ENCODE measurements around the gene RSPH3.
A peak's percentile ranks its signal among the peaks of the same experiment; 100 is the strongest.
"Not testable (repeated sequence)": the region's sequence is repeated elsewhere in the genome, so short reads cannot be mapped to it uniquely, and the experiment has no call there.

RSPH3 gene, protein sequence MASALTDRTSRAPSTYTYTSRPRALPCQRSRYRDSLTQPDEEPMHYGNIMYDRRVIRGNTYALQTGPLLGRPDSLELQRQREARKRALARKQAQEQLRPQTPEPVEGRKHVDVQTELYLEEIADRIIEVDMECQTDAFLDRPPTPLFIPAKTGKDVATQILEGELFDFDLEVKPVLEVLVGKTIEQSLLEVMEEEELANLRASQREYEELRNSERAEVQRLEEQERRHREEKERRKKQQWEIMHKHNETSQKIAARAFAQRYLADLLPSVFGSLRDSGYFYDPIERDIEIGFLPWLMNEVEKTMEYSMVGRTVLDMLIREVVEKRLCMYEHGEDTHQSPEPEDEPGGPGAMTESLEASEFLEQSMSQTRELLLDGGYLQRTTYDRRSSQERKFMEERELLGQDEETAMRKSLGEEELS

DNA sequence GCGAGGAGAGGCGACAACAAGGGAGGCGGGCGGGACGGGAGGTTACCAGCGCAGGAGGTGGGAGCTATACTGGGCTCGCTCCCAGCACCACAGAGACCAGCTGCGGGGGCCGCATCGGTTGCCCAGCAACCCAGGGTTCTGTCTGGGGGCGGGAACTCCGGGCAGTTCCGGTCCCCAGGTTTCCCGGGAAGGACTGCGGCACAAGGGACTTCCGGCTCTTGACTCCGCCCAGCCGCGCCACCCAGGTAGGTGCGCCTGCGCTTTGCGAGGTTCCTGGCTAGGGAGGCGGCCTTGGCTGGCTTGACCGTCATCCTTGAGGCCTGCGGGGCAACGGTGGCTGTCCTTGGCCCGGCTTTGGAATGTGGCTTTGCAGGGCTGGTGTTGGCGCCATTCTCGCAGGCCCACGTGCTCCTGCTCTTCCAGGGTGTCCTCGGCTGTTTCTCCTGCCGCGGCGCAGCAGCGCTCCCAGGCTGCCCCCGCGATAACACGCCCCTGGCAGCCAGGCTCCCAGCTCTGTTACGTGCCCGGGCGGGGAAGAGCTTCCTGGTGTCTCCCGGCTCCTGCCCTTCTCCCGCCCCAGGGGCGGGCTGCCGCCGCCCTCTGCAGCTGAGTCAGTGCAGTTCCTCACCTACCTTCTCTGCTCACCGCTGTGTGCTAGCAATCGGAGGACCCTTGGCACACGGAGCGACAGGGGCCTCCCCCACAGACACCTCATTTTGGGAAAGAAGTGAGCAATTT is at the start of gene RSPH3:
RSPH3 (minus strand) TSS at position 537 of the 738 bp plus-strand sequence. CDS start 652 bp downstream, outside the sequence.
- DNase-seq (ENCODE audit: low read depth, low spot score), result peak; percentile 66

DNA sequence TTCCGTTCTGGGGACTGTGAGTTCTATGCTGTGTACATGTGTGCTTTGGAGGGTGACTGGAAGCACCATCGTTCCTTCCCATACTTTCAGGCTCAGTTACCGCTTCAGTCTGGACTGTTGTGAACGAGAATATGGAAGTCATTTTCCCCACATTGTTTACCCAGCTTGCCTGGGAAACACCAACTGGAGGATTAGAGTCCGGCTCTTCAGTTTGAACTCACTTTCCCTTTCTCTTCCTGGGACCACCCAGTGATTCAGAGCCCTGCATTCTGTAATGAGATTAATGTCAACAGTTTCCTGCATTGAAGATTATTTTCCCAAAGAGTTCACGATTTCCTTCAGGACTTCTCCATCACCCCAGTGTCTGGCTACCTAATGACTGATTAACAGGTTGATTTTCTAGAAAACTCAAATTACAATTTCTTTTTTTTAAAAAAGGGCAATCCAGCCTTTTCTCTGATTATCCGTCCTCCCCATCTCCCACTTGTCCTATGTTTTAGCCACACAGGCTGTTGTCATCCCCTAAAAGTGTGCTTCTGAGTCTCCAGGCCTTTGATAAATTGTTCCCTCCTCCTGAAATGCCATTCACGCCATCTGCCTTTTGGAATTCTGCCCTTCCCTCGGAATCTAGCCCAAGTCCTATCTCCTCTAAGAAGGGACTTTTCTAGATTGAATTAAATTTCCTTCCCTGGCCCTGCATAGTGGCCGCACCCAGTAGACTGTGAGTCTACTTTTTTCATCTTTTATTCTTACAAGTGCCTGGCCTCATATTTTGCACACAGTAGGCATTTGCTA is 48.1 kb upstream of the RSPH3 start:
- DNase-seq (ENCODE audit: low read depth, low spot score), result no peak

DNA sequence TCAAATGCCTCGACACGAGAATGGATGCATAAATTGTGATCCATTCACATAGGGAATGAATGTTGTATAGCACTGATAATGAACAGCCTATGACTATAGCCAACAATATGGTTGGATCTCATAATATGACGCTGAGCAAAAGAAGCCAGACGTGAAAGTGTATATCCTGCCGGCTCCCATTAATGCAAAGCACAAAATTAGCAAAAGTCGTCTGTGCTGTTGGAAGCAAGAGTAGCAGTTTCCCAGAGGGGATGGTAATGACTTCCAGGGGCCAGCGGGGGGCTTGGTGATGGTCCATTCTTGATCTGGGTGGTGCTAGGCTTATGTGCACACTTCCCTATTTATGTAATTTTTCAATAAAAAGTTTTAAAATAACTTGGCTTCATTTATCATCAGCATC is 45.8 kb upstream of the RSPH3 start:
- DNase-seq (ENCODE audit: low read depth, low spot score), result no peak

DNA sequence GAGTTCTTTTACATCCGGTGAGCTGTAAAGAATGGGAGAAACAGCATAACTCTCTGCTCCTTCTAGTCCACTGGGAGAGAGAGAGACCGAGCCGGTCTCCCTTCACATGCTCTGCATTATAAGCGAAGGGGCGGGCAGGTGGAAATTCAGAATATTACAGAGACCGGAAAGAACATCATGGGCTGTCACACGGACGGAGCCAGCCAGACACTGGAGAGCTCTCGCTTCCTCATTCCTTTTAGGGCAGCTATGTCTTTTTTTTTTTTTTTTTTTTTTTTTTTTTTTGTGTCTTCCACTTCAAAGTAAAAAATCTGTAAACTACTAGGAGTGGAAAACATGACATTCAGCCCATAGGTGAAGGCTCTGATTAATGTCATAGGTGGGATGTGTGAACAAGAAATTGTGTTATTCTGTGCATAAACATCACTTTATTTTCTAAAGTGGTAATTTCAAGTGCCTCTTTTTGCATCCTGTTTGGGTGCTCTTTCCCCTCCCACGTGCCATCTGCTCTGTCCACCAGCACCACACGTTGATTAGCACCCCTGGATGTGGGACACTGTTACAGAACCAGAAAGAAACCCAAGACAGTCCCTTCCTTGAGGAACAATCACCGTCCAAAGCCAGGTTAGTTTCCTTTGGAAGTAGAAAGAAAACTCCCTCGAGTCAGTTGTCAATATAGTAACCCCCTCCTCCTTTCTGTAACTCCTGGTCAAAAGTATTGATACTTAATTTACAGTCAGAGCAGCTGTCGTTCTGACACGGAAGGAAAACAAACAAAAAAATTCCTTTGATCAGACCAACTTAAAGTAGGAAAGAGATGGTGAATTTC is 45.1 kb upstream of the RSPH3 start, which contains the start of gene TAGAP:
TAGAP (minus strand) TSS at position 93 of the 829 bp plus-strand sequence. CDS start 845 bp downstream, outside the sequence.
- no peak for DNase-seq (ENCODE audit: low read depth, low spot score)

DNA sequence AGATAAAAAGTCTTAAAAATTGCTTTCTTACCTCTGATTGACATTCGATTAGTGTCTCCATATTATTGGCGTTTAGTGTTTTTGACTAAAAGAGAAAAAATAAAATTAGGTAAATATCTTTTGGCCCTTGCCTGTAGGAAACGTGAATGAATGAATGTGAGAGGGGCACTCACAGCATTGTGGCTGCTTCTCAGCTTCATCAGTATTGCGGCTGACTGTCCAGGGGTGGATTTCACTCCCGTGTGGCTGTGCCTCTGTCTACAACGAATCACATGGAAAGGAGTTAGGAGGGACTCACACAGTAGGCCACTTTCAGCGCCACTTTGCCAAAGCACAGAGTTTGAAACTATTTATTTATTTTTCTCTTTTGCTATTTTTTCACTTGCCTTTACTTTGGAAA is 43.9 kb upstream of the RSPH3 start:
- no peak for DNase-seq (ENCODE audit: low read depth, low spot score)

DNA sequence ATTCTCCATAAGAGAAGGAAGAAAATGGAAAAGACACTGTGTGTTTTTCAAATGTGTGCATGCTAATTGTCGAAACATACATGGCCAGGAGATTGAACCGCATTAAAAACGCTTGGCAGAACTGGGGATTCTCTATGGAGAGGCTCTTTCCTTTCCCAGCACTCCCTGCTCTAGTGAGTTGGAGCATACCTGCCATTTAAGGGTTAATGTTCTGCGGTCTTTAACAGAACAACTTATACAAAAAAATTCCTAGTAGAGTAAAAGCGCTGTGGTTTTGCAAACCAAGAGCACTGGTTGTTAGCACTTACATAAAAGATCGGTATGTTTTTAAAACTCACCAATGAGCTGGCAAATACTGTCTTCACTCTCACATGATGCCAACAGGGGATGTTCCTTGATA is 43.2 kb upstream of the RSPH3 start:
- DNase-seq (ENCODE audit: low read depth, low spot score), result no peak

DNA sequence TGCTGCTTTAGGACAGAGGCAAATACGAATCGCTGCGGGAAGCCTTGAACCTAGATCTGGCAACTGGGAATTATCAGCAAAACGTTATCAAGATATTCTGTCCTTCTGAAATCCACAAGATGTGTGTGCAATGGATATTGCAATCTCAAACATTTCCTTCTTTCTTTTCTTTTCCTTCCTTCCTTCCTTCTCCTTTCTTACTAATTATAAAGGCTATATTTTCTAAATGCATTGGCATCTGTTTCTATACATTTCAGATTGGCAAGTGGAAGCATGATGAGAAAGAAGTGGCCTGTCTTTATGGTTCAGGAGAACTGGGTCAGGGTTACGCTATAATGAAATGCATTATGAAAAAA is 42.8 kb upstream of the RSPH3 start:
- DNase-seq (ENCODE audit: low read depth, low spot score), result no peak

DNA sequence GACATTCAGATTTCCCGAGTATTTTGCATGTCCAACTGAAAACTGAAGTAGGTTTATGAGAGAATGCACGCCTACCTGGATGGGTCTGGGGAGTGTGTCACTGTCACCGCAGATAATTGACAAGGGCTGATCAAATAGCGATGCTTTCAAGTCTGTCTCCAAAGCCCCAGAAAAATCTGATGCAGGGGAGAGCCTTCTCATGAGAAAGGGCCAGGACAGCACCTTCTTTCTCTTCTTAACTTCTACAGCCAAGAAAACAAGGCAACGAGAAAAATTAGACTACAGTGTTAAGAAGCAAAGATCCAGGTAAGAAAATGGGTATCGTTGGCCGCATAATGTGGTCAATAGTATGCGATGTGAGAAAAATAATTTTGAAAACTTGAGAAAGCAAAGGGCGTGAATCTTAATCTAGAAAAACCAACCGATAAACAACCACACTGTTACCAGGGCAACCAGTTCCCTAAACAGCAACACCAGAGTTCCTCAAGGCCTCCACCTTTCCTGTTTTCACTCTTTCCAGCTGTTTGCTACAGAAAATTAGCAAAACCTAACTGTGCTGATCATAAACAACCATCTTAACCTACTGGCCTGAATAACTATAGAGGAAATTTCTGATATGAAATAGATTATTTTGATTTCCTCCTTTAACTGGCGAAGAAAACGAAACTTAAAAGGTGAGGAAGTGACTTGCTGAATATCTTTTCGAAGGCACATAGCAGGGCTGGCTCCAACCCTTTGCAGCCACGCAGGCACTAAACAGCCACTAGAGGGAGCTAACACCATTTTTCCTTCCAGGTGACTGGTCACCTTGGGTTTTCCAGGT is 42.2 kb upstream of the RSPH3 start:
- peak; percentile 18 for DNase-seq (ENCODE audit: low read depth, low spot score)

DNA sequence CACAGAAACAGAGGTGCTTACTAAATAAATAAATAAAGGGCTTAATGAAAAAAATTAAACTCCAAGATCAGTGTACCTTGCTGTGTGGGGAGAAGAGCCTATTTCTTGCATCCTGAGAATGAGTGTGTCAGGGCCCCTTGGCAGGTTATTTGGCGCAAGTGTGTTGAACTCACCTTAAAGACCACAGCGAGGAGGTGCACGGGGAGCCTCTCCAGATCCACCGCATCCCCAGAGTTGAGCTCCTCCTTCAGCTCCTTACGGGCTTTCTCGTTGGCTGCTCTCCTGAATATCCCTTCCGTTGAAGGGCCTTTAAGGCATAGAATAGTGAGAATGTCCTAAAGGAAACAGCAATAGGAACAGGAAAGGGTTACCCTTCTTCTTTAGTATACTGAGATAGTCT is 41.2 kb upstream of the RSPH3 start:
- DNase-seq (ENCODE audit: low read depth, low spot score), result no peak

DNA sequence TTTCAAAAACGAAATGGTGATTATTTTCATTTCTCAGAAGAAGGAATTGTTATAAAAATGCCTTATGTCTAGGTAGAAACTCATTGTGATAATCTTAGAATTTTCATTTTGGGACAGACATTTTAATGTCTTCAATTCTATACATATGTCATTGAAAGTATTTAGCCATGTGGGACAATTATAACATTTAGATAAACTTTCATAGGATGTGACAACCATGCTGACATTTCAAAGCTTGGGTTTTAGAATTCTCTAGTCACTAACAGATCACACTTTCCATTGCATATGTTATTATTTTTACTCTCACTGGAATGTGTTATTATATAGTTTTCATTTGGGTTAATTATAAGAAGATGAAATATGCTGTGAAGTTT is 39.9 kb upstream of the RSPH3 start:
- no peak for DNase-seq (ENCODE audit: low read depth, low spot score)

DNA sequence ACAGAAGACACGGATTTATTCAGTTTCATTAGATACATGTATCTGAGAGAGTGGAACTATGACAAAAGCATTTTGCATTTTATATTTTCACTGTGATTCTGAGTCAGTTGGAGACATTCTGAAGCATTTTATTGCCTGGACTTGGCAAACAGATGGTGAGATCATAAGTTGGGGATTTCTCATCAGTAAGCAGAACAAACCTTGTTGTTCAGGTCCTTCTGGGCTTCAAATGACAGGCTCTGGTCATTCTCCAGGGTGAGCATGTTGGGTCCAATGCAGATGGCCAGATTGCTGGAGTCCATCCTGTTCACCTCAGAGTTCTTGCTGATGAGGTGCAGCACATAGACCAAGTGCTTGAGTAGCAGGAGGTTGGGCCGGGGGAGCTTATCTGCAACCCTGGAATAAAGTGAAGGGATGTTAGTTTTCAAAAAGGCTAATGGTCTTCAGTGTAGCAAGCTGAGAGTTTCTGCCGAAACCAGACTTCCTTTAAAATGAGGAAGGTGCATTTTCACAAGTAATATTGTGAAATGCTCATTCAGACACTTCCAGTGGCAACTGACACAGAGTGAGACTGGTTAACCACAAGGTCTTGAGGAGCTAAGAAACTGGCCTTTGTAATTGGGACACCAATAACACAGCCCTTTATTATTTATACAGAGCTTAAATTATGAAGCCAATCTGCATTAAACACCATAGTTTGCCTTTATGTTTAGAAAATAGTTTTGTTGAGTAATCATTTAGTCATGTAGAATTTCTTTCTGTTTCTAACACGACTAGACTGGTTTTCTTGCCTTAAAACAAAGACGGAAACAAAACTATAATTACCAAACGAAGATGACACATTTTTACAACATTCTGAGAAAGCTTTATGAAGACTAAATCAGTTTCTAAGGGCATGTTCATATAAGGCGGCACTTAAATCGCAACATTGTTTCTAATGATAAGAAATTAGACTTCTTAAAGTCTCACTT is 39.2 kb upstream of the RSPH3 start:
- no peak for DNase-seq (ENCODE audit: low read depth, low spot score)

DNA sequence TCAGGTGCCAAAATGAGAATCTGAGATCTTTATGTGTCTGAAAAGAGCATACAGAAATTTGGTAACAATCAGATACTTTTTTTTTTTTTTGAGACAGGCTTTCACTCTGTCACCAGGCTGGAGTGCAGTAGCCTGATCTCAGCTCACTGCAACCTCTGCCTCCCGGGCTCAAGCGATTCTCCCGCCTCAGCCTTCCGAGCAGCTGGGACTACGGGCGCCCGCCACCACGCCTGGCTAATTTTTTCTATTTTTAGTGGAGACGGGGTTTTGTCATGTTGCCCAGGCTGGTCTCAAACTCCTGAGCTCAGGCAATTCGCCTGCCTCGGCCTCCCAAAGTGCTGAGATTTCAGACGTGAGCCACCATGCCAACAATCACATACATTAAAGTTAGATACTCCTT is 38.3 kb upstream of the RSPH3 start:
- not testable (repeated sequence) for DNase-seq (ENCODE audit: low read depth, low spot score)

DNA sequence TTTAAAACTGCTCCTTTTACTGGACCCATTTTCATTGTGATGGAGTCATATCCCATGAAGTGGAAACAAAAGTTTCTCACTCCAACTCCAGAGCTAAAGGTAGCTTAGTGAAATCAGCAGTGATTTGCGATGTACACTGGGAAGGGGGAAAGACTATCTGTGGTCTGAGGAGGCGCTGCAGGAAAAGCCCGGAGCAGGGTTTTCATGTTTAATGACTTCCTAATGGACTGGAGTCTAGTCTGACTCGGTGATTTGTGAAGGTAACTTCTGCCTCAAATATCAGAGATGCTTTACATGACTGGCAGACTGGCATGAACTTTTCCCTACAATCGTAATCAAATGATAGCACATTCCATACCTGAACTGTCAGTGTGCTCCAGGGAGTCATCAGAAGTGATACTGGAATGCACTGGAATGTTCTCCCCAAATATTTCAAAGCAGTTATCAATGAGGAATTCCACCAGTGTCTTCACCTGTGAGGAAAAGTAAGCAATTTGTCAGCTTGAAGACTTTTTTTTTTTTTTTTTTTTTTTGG is 37.8 kb upstream of the RSPH3 start:
- no peak for DNase-seq (ENCODE audit: low read depth, low spot score)

DNA sequence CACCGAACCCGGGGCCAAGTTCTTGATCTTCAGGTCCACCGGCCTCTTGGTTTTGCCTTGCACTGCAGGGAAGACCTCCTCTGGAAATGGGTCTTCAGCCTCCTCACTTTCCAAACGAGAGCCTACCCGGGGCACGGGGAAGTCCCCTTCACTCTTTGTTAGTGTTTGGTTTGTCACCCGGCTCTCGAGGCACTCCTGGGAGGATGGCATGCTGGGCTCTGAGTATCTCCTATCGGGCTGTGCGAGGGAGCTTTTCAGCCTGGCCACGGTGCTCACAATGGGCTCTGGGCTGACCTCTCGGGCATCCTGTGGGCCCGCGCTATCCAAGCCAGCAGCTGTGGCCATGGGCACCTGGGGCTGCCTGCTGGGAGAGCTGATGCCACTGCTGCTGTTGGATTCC is 36.7 kb upstream of the RSPH3 start:
- DNase-seq (ENCODE audit: low read depth, low spot score), result no peak

DNA sequence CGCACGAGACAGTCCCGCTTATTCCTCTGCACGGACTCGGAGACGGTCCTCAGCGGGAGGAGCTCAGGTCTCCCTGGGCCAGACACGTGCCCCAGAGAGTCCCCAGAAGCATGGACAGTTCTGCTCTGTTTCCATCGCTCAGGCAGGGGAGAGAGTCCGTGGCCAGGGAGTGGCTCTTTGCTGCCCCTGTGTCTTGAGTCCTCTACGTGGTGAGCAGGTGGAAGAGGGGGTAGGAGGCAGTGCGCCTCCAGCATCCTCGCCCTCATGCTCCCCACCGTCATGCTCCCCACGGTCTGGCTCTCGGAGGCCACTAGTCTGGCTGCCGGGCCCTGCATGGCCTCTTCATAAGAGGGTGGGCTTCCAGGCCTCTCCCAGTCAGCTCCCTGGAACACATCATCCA is 35.9 kb upstream of the RSPH3 start:
- DNase-seq (ENCODE audit: low read depth, low spot score), result no peak

DNA sequence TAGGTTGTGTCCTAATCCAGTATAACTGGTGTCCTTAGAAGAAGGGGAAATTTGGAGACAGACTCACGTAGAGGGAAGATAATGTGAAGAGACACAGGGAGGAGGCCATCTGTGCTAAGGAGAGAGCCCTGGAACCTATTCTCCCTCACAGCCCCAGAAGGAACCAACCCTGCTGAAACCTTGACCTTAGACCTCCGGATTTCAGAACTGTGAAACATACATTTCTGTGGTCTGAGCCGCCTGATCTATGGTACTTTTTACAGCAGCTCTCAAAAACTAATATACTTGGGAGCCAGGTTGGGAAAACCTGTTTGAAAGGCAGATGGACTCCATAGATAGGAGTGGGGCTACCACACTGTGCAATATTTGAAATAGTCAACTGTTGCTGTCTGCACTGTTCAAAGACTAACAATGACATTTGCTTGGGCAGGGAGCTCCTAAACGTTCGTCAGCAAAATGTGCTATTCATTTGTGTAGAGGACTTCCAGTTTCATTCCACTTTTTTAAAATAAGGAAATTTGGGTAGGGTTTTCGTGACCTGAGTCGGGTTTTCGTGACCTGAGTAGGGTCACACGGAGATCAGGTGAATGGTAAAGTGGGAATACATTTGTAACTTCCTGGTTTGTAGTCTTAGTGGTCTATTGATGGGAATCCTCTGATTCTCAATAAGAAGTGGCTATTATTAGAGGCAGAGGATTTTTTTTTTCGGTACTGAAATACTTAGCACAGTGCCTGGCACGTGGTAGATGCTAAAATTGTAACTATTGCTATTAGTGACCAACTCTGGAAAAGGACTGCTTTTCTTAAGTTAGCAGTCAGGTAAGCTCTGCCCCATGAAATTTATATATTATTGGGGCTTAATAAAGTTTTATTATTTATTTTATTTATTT is 33.4 kb upstream of the RSPH3 start:
- DNase-seq (ENCODE audit: low read depth, low spot score), result no peak

DNA sequence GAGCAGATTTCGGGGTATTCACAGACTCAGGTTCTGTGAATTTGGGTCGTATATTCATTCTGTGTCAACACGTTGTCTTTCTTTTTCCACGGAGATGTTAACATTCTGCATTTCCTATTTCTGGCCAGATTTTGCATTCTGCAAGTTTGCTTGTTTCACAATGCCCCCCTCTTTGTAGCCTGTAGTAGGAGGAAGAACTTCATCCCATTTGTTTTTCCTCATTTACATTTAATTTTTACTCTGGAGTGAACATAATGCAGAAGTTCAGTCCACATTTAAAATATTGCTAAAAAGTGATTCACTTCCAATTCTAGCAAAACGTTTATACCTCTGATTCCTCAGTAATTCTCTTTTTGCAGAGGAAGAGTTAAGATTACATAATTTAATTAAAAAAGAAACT is 31.8 kb upstream of the RSPH3 start:
- no peak for DNase-seq (ENCODE audit: low read depth, low spot score)

DNA sequence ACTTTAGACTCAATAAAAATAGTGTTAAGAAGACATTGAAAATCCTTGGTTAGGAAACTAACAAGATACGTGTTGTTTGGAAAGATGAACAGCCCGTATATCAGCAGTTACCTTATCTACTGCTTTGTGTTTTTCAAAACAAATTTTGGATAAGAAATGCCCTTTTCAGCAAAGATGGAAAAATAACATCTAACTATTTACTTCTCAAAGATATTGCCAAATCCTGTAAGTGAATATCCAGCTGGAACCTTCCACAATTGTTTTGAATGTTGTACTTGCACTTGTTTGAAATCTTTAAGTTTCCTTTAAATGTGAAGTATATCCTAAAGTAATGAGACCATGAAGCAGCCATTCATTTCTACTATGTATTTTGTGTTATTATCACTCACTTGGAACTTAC is 30.2 kb upstream of the RSPH3 start:
- DNase-seq (ENCODE audit: low read depth, low spot score), result no peak
